IMR-90 (cell line): ENCODE data around the gene MAB21L4. TPM values are rescaled to one million over a fixed set of nuclear protein-coding genes. Genes with fewer than 3 reads are reported as not detected.

ENCODE experiments used
- ATAC-seq: fragments of 200-7000 bp; cut with Tn5 transposase; 2 replicates; pipeline ENCODE4 v1.9.1; 2020; ENCODE audit warnings: low read depth, mild to moderate bottlenecking, moderate library complexity
- BruUV-seq: library from RNA; stranded (reverse); fragments of 400-500 nt; replicated peaks from 2 replicates; lab custom pipeline; 2021; lab: Mats Ljungman, UMichigan
- CTCF ChIA-PET: fragments of 300-600 bp; formaldehyde crosslinking; extraction: SDS; loops from one replicate; lab custom pipeline; 2021; ENCODE audit warnings: antibody characterized with exemption; lab: Yijun Ruan, JAX
- POLR2A ChIA-PET: fragments of 300-600 bp; sonication (Branson Sonifier 250); formaldehyde crosslinking; loops from one replicate; lab custom pipeline; 2022; ENCODE audit warnings: antibody characterized with exemption; ENCODE audit not compliant: unreplicated experiment; lab: Charles Lee
- DNase-seq: peaks from one replicate; pipeline ENCODE4 v3.0.0; 2013
- H2AFZ ChIP-seq: replicated peaks from 2 replicates; pipeline ENCODE3; 2013; ENCODE audit warnings: low read length, mild to moderate bottlenecking; ENCODE audit not compliant: poor library complexity
- H2AK5ac ChIP-seq: 2 replicates; pipeline ENCODE4 v1.6.1; 2013; ENCODE audit warnings: low read depth, low read length, inconsistent platforms
- H2AK9ac ChIP-seq: replicated peaks from 2 replicates; pipeline ENCODE3; 2013; ENCODE audit warnings: mild to moderate bottlenecking, low read depth, low read length, moderate library complexity; ENCODE audit not compliant: poor library complexity
- H2BK120ac ChIP-seq: 2 replicates; pipeline ENCODE4 v1.6.1; 2013; ENCODE audit warnings: low read depth, low read length, inconsistent platforms
- H2BK15ac ChIP-seq: 3 replicates; pipeline ENCODE4 v1.6.1; 2013; ENCODE audit warnings: low read depth, low read length, inconsistent platforms
- H2BK20ac ChIP-seq: 2 replicates; pipeline ENCODE4 v1.6.1; 2013; ENCODE audit warnings: low read depth, mild to moderate bottlenecking, inconsistent platforms, low read length, moderate library complexity
- H2BK5ac ChIP-seq: 2 replicates; pipeline ENCODE4 v1.6.1; 2013; ENCODE audit warnings: mild to moderate bottlenecking, low read depth, low read length, inconsistent platforms; ENCODE audit not compliant: poor library complexity, severe bottlenecking
- H3K14ac ChIP-seq: replicated peaks from 2 replicates; pipeline ENCODE4 v1.6.1; 2013; ENCODE audit warnings: low read depth, low read length, inconsistent platforms
- H3K18ac ChIP-seq: 2 replicates; pipeline ENCODE4 v1.6.1; 2013; ENCODE audit warnings: low read depth, low read length, control low read depth
- H3K23ac ChIP-seq: 2 replicates; pipeline ENCODE4 v1.6.1; 2013; ENCODE audit warnings: low read depth, low read length, inconsistent platforms
- H3K27ac ChIP-seq: 2 replicates; pipeline ENCODE4 v1.5.1; 2013; ENCODE audit warnings: mild to moderate bottlenecking, control low read depth, low read length; ENCODE audit not compliant: insufficient read depth
- H3K27me3 ChIP-seq: 2 replicates; pipeline ENCODE4 v1.6.1; 2013; ENCODE audit warnings: low read length; ENCODE audit not compliant: control insufficient read depth, insufficient read depth
- H3K36me3 ChIP-seq: 2 replicates; pipeline ENCODE4 v1.6.1; 2013; ENCODE audit warnings: low read length, mixed read lengths; ENCODE audit not compliant: control insufficient read depth, insufficient read depth
- H3K4ac ChIP-seq: 2 replicates; pipeline ENCODE4 v1.6.1; 2013; ENCODE audit warnings: low read depth, low read length, inconsistent platforms
- H3K4me1 ChIP-seq: 2 replicates; pipeline ENCODE4 v1.6.1; 2013; ENCODE audit warnings: low read length, mixed read lengths; ENCODE audit not compliant: control insufficient read depth, insufficient read depth
- H3K4me2 ChIP-seq: 2 replicates; pipeline ENCODE4 v1.6.1; 2013; ENCODE audit warnings: low read depth, mild to moderate bottlenecking, control low read depth, low read length, moderate library complexity
- H3K4me3 ChIP-seq: 2 replicates; pipeline ENCODE4 v1.5.1; 2013; ENCODE audit warnings: low read depth, mild to moderate bottlenecking, control low read depth, low read length, moderate library complexity; ENCODE audit not compliant: insufficient read depth
- H3K56ac ChIP-seq: 2 replicates; pipeline ENCODE4 v1.6.1; 2013; ENCODE audit warnings: low read length, inconsistent platforms; ENCODE audit not compliant: insufficient read depth; ENCODE audit errors: extremely low read depth
- H3K79me1 ChIP-seq, 2 experiments: 2 replicates each; pipeline ENCODE4 v1.6.1; 2013; ENCODE audit warnings: low read length in 2 of 2, inconsistent platforms in 1 of 2, low read depth in 1 of 2
- H3K9ac ChIP-seq: 2 replicates; pipeline ENCODE4 v1.6.1; 2013; ENCODE audit warnings: low read depth, low read length, control low read depth
- H3K9me1 ChIP-seq: 2 replicates; pipeline ENCODE4 v1.6.1; 2013; ENCODE audit warnings: low read length, inconsistent platforms; ENCODE audit not compliant: insufficient read depth
- H3K9me3 ChIP-seq: 2 replicates; pipeline ENCODE4 v1.6.1; 2013; ENCODE audit warnings: low read length; ENCODE audit not compliant: control insufficient read depth, insufficient read depth
- H4K20me1 ChIP-seq: 2 replicates; pipeline ENCODE4 v1.6.1; 2013; ENCODE audit warnings: low read length, inconsistent platforms; ENCODE audit not compliant: insufficient read depth
- H4K5ac ChIP-seq: 2 replicates; pipeline ENCODE4 v1.6.1; 2013; ENCODE audit warnings: mild to moderate bottlenecking, low read depth, low read length, control low read depth
- H4K8ac ChIP-seq, 2 experiments: 2 replicates each; pipeline ENCODE4 v1.6.1; 2013; ENCODE audit warnings: low read depth in 2 of 2, low read length in 2 of 2, control low read depth in 1 of 2, inconsistent platforms in 1 of 2
- H4K91ac ChIP-seq: 2 replicates; pipeline ENCODE4 v1.6.1; 2013; ENCODE audit warnings: low read depth, low read length, inconsistent platforms; ENCODE audit not compliant: insufficient read depth
- BHLHE40 ChIP-seq: fragments of 150-350 bp; IDR thresholded peaks from 2 replicates; pipeline ENCODE4 v1.6.1; 2016; ENCODE audit warnings: mild to moderate bottlenecking, low read depth, low read length
- CEBPB ChIP-seq: IDR thresholded peaks from 2 replicates; pipeline ENCODE4 v1.6.1; 2012; ENCODE audit warnings: low read depth, low read length, improper control_type of control experiment
- CHD1 ChIP-seq: IDR thresholded peaks from 2 replicates; pipeline ENCODE4 v1.6.1; 2012; ENCODE audit warnings: low read depth, low read length, improper control_type of control experiment
- CTCF ChIP-seq: conservative IDR thresholded peaks from 2 replicates; pipeline ENCODE4 v1.5.1; 2012; ENCODE audit warnings: mild to moderate bottlenecking, low read depth, low read length, improper control_type of control experiment
- FOS ChIP-seq: fragments of 150-350 bp; IDR thresholded peaks from 2 replicates; pipeline ENCODE4 v1.6.1; 2016; ENCODE audit warnings: low read depth, low read length
- MAFK ChIP-seq: IDR thresholded peaks from 2 replicates; pipeline ENCODE4 v1.6.1; 2012; ENCODE audit warnings: low read depth, low read length, improper control_type of control experiment
- MAZ ChIP-seq: IDR thresholded peaks from 2 replicates; pipeline ENCODE4 v1.6.1; 2012; ENCODE audit warnings: low read depth, mild to moderate bottlenecking, low read length, improper control_type of control experiment, moderate library complexity, borderline replicate concordance
- MXI1 ChIP-seq: IDR thresholded peaks from 2 replicates; pipeline ENCODE4 v1.6.1; 2012; ENCODE audit warnings: low read depth, mild to moderate bottlenecking, low read length, moderate library complexity, borderline replicate concordance
- NFE2L2 ChIP-seq: fragments of 150-350 bp; IDR thresholded peaks from 2 replicates; pipeline ENCODE4 v1.6.1; 2016; ENCODE audit warnings: low read depth, mild to moderate bottlenecking, low read length
- POLR2A ChIP-seq: IDR thresholded peaks from 2 replicates; pipeline ENCODE4 v1.6.1; 2012; ENCODE audit warnings: mild to moderate bottlenecking, low read depth, low read length
- RAD21 ChIP-seq: IDR thresholded peaks from 2 replicates; pipeline ENCODE4 v1.6.1; 2012; ENCODE audit warnings: low read length, improper control_type of control experiment
- RCOR1 ChIP-seq: IDR thresholded peaks from 2 replicates; pipeline ENCODE4 v1.6.1; 2012; ENCODE audit warnings: mild to moderate bottlenecking, low read length, improper control_type of control experiment; ENCODE audit not compliant: insufficient replicate concordance
- RFX5 ChIP-seq: IDR thresholded peaks from 2 replicates; pipeline ENCODE4 v1.8.0; 2012; ENCODE audit warnings: low read depth, mild to moderate bottlenecking, low read length, moderate library complexity
- SMC3 ChIP-seq: fragments of 150-350 bp; IDR thresholded peaks from 2 replicates; pipeline ENCODE4 v1.6.1; 2016; ENCODE audit warnings: low read depth, mild to moderate bottlenecking, antibody characterized with exemption, low read length, moderate library complexity
- WGBS, 2 experiments: methylation state at CpG; one replicate each; pipeline versions ENCODE4 v1.1.5 to v1.1.7; 2013; ENCODE audit warnings: missing lambda C conversion rate in 2 of 2; ENCODE audit not compliant: insufficient read length in 1 of 2; ENCODE audit errors: extremely low coverage in 2 of 2; 5-methylcytosine and 5-hydroxymethylcytosine counted together
- dilution Hi-C: fragments of 300-500 bp; cut with HindIII; formaldehyde crosslinking; loops from one replicate; pipeline ENCODE4 v1.14.3; 2018; ENCODE audit warnings: low sequenced_read_pairs; ENCODE audit not compliant: unreplicated experiment
- in situ Hi-C: fragments of 300-500 bp; cut with MboI; formaldehyde crosslinking; loops from 3 replicates; pipeline ENCODE4 v1.14.3; 2019; ENCODE audit warnings: low sequenced_read_pairs, inconsistent platforms, mixed read lengths
- intact Hi-C: fragments of 100-400 bp; cut with micrococcal nuclease; formaldehyde crosslinking; loops from 2 replicates; pipeline ENCODE4 v1.10.0; 2022
- polyA plus RNA-seq, 3 experiments: library from polyadenylated mRNA; depleted of rRNA; stranded (reverse); fragments of >200 nt; gene quantifications; 2 replicates each; pipeline ENCODE4 v1.2.3, GENCODE V29; 2012; ENCODE audit warnings: low replicate concordance in 1 of 3
- total RNA-seq: library from RNA; depleted of rRNA; stranded (reverse); fragments of >200 nt; gene quantifications from 2 replicates; pipeline ENCODE4 v1.2.3, GENCODE V29; 2012
- TF ChIP-seq, protein P1 (sequence below): fragments of 150-350 bp; IDR thresholded peaks from 2 replicates; pipeline ENCODE4 v1.6.1; 2016; ENCODE audit warnings: low read depth, mild to moderate bottlenecking, low read length, moderate library complexity, borderline replicate concordance

Gene MAB21L4
- total and polyA plus RNA-seq, 2 of the 4 experiments (the other 2 are of a cell fraction) = not detected

- POLR2A ChIA-PET = no interaction called here
- Histone ChIP-seq H3K9ac (no peak overlapping the region), H3K36me3 (no peaks in the 10 kb centered on the region), H2AK5ac (peak overlapping the region; percentile 88), H2BK120ac (peak overlapping the region; percentile 27; the same call in 1 of the 2 replicates), H3K14ac (no peak overlapping the region), H3K27me3 (no peaks in the 10 kb centered on the region), H4K8ac (no peak overlapping the region), H3K4ac (peak overlapping the region; percentile 47; the same call in 1 of the 2 replicates), H3K79me1 (no peaks in the 10 kb centered on the region), H3K4me1 (peaks cover 55% of the 10 kb centered on the region), H3K27ac (no peak overlapping the region), H2AK9ac (no peak overlapping the region), H3K4me2 (no peak overlapping the region), H3K18ac (no peak overlapping the region), H3K56ac (no peak overlapping the region), H3K9me3 (no peaks in the 10 kb centered on the region), H4K20me1 (no peaks in the 10 kb centered on the region), H2AFZ (no peak overlapping the region), H2BK5ac (no peak overlapping the region), H3K9me1 (peaks cover 19% of the 10 kb centered on the region), H3K23ac (no peak overlapping the region), H3K4me3 (no peak overlapping the region), H4K91ac (peak overlapping the region; percentile 95; the same call in 1 of the 2 replicates), H2BK15ac (peak overlapping the region; percentile 36; the same call in 1 of the 3 replicates), H2BK20ac (peak overlapping the region; percentile 25; the same call in 1 of the 2 replicates), H4K5ac (no peak overlapping the region)
- intact Hi-C loops (no loop called here), dilution Hi-C loops (no loop called here), in situ Hi-C loops (loop anchor here (5.0 kb wide), 1 partner anchor 69 kb away; no protein-coding TSS in a partner anchor)
- ATAC-seq (no peak), DNase-seq (no peak)
- CTCF ChIA-PET = no interaction called here
- BruUV-seq = no TSS peak
- 96% methylated on average over 15 of the region's 36 CpGs; no CpG with 5 or more reads in 1 of the 2 experiments for WGBS, 2 experiments
- no peak for TF ChIP-seq RCOR1
- no peak for TF ChIP-seq RAD21
- no peak for TF ChIP-seq MXI1
- no peak for TF ChIP-seq POLR2A
- no peak for TF ChIP-seq RFX5
- TF ChIP-seq CTCF = no peak
- no peak for TF ChIP-seq CHD1
- TF ChIP-seq NFE2L2 = no peak
- TF ChIP-seq, protein P1, sequence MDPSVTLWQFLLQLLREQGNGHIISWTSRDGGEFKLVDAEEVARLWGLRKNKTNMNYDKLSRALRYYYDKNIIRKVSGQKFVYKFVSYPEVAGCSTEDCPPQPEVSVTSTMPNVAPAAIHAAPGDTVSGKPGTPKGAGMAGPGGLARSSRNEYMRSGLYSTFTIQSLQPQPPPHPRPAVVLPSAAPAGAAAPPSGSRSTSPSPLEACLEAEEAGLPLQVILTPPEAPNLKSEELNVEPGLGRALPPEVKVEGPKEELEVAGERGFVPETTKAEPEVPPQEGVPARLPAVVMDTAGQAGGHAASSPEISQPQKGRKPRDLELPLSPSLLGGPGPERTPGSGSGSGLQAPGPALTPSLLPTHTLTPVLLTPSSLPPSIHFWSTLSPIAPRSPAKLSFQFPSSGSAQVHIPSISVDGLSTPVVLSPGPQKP = no peak
- no peak for TF ChIP-seq MAZ
- TF ChIP-seq MAFK = no peak
- no peak for TF ChIP-seq FOS
- TF ChIP-seq BHLHE40 = no peak
- no peak for TF ChIP-seq SMC3
- TF ChIP-seq CEBPB = no peak
Measured at GRCh38 chr2:240918258-240919091, 22.5 kb upstream of the MAB21L4 start.
